ENCODE measurements around the gene LAMB1.

- TF ChIP-seq CTCF (IDR thresholded peaks at IDR 0.05) (no peak), POLR2A (IDR thresholded peaks at IDR 0.05) (no peak)
Measured at GRCh38 chr7:108007762-108008161, 4.8 kb upstream of the LAMB1 start.

All from breast epithelium (tissue), 3 donors.